WTC11 (cell line): ENCODE results near the gene KLHDC4.

Experiments
- ATF1 ChIP-seq: sonication (generic); formaldehyde crosslinking; IDR thresholded peaks from 2 replicates; pipeline ENCODE4 v1.8.1; 2023; ENCODE audit warnings: mild to moderate bottlenecking, moderate library complexity, missing genetic modification reagents
- CTCF ChIP-seq: fragments of 200-600 bp; IDR thresholded peaks from 2 replicates; pipeline ENCODE4 v1.8.0; 2022; ENCODE audit warnings: antibody characterized with exemption

GRCh38 chr16:87680272-87680644 lies 85.5 kb downstream of the KLHDC4 start:
- TF ChIP-seq ATF1 (CRISPR knock-in tag) (no peak), CTCF (no peak)
